Esophagus squamous epithelium (tissue), 4 donors: ENCODE measurements around the gene LTBP1.

Source experiments
- CTCF ChIP-seq, 6 experiments: fragments of 450-650 bp in 4 of 6; fragments of 200-600 bp in 2 of 6; sonication (generic) in 2 of 6; IDR thresholded peaks; one replicate each; pipeline ENCODE4 v1.5.1; 2016 to 2019; ENCODE audit warnings: antibody characterized with exemption in 6 of 6, mild to moderate bottlenecking in 4 of 6, moderate library complexity in 4 of 6
- POLR2A ChIP-seq, 4 donors: fragments of 450-650 bp; IDR thresholded peaks; one replicate each; pipeline ENCODE4 v1.6.1; 2017; ENCODE audit warnings: antibody characterized with exemption in 4 of 4, mild to moderate bottlenecking in 4 of 4, moderate library complexity in 3 of 4

GRCh38 chr2:33144243-33144642 is 197.5 kb downstream of the LTBP1 start:
- no peak for TF ChIP-seq POLR2A (IDR thresholded peaks at IDR 0.05)
- no peak for TF ChIP-seq CTCF (IDR thresholded peaks at IDR 0.05)
